ENCODE measurements around the gene SASH1.

The SASH1 gene

GRCh38 chr6:148596891-148597455, 254.3 kb downstream of the SASH1 start:
- H3K4me3 ChIP-seq (ENCODE audit: low read depth, low read length): no peak overlapping the region
- no peak for TF ChIP-seq CTCF (IDR thresholded peaks at IDR 0.05; ENCODE audit: low read depth, low read length, missing control alignments)
- no peak for DNase-seq (ENCODE audit: low read depth)

DNA sequence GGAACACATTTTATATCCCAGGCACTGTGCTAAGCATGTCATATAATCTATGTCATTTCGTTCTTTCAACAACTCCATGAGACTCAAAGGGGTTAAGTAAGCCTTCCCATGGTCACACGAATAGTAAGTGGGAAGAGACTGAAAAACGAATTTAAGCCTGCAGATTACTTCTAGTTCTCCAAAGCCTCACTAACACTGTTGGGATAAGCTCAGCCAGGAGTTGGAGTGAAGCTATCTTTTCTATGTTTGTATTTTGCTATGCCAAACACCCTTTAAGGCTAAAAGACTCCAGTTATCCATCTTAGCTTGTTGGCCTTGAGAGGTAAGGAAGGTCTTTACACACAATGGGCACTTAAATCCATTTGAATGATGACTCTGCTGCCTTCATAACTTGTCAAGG, 256.1 kb downstream of the SASH1 start:
- no peak overlapping the region for H3K4me3 ChIP-seq (ENCODE audit: low read depth, low read length)
- no peak for DNase-seq (ENCODE audit: low read depth)
- no peak for TF ChIP-seq CTCF (IDR thresholded peaks at IDR 0.05; ENCODE audit: low read depth, low read length, missing control alignments)

GRCh38 chr6:148599967-148600426, 257.4 kb downstream of the SASH1 start:
- no peak for TF ChIP-seq CTCF (IDR thresholded peaks at IDR 0.05; ENCODE audit: low read depth, low read length, missing control alignments)
- DNase-seq (ENCODE audit: low read depth): no peak

More at GRCh38 chr6:148599967-148600426, 257.4 kb downstream of the SASH1 start:
- H3K4me3 ChIP-seq (ENCODE audit: low read depth, low read length): no peak overlapping the region
